GM15510 (cell line): Measurements from ENCODE around the gene AKAP6.

Source experiments
- POLR2A ChIP-seq: IDR thresholded peaks from 3 replicates; pipeline ENCODE4 v1.6.1; 2011; ENCODE audit warnings: borderline replicate concordance; ENCODE audit not compliant: insufficient read length; ENCODE audit errors: extremely low read depth

AKAP6 gene, protein sequence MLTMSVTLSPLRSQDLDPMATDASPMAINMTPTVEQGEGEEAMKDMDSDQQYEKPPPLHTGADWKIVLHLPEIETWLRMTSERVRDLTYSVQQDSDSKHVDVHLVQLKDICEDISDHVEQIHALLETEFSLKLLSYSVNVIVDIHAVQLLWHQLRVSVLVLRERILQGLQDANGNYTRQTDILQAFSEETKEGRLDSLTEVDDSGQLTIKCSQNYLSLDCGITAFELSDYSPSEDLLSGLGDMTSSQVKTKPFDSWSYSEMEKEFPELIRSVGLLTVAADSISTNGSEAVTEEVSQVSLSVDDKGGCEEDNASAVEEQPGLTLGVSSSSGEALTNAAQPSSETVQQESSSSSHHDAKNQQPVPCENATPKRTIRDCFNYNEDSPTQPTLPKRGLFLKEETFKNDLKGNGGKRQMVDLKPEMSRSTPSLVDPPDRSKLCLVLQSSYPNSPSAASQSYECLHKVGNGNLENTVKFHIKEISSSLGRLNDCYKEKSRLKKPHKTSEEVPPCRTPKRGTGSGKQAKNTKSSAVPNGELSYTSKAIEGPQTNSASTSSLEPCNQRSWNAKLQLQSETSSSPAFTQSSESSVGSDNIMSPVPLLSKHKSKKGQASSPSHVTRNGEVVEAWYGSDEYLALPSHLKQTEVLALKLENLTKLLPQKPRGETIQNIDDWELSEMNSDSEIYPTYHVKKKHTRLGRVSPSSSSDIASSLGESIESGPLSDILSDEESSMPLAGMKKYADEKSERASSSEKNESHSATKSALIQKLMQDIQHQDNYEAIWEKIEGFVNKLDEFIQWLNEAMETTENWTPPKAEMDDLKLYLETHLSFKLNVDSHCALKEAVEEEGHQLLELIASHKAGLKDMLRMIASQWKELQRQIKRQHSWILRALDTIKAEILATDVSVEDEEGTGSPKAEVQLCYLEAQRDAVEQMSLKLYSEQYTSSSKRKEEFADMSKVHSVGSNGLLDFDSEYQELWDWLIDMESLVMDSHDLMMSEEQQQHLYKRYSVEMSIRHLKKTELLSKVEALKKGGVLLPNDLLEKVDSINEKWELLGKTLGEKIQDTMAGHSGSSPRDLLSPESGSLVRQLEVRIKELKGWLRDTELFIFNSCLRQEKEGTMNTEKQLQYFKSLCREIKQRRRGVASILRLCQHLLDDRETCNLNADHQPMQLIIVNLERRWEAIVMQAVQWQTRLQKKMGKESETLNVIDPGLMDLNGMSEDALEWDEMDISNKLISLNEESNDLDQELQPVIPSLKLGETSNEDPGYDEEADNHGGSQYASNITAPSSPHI (N-terminal part only)

DNA sequence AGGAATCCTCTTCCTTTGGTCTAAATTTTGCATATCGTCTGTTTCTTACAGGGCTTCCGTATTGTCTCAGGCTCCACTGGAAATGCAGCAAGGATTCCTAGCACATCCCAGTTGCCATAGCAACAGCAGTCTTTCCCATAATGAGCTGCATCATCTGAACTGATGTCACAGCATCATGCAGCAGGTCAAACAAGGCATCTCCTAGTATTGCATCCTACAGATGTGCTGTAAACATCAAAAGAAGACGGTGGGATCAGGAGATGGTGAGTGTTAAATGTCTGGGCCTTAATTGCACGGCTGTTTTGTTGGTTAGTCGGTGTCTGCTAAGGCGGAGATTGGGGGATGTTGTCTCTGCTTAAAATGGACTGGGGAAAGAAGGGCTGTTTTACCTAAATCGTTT, at the start of gene AKAP6:
Gene AKAP6 (plus strand): TSS at position 153 of the 400 bp plus-strand sequence. CDS start 104,196 bp downstream, outside the sequence.
- no peak for TF ChIP-seq POLR2A

DNA sequence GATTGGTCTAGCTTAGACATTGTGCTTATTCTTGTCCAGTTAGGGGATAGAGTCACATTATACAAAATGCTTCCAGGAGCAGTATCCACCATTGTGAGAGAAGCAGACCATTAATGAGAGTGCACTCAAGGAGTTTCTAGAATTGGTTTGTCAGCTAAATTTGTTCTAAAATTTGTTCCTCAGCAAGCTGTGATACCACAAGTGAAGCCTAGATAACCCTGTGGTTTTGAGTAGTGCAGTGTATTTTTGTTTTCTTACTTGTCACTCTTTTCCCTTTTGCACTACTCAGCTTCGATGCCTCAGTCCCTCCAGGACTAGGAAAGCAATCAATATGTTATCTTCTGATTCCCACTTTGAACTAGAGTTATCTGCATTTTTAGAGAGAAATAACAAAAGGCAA, 42.5 kb upstream of the AKAP6 start:
- TF ChIP-seq POLR2A = no peak

DNA sequence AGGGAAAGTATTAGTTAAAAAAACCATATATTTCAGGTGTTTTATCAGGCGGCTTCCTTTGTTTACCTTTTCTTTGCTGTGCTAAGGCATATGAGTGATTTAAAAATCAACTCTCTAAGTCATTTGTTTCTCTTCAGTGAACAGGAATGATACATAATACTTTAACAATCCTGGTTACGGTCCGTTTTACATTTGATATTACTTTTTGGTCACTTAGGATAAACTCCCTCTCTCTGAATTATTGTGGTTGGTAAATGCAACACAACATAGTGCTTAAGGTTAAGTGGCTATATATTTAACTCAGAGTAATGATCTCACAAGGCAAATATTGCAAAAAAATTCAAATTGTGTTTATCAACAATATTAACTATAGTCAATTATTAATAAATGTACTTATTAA, 32.7 kb upstream of the AKAP6 start:
- no peak for TF ChIP-seq POLR2A

DNA sequence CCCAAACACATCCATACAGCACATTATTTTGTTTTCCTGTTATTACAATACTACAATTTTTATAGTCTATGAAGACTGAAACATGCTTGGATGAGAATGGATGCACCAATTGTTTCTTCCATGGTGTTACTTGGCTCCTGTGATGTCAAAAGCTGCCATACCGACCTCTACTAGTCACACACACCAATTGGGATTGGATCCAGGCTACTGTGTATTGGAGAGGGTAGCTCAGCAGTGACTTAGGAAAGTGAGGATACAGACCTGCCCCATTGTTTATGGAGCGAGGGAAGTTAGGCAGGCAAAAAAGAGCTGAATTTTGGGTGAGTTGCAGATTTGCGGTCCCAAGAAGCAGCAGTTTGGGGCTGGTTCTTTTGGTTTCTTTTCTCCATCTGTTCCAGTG, 30.8 kb upstream of the AKAP6 start:
- TF ChIP-seq POLR2A = no peak

DNA sequence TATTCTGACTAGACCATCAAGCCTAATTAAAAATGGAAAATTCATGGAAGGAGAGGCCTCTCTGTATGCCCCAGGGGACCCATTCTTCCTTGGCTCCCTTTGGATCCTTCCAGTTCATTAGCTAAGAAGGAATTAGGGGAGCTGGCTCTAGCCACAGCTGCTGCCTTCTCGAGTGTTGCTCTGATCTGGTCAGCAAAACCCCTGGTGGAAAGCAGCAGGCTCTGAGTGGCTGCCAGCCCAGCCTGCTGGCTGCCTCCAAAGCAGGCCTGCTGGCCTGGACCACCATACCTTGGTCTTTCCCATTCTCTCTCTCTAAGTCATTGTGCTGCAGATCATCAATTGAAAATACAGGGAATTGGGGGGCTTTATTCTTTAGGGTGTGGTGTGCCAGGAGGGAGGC, 29.0 kb upstream of the AKAP6 start:
- no peak for TF ChIP-seq POLR2A

DNA sequence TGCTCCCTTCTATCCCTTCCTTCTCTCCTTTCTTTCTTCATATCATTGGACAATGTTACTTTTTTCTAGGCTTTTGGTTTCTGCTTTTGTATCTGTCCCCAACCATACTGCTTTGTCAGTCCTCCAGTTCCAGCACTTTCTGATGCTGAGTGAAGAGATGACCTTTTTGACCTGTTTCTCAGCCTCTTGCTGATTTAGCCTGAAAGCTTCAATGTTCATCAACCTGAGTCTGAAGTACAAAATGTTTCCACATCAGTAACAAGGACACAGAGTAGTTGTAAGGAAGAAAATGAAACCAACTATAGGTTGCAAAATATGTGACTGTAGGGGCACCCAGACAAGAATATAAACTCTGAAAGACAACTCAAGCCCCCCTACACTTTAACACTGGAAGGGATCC, 25.2 kb upstream of the AKAP6 start:
- no peak for TF ChIP-seq POLR2A

DNA sequence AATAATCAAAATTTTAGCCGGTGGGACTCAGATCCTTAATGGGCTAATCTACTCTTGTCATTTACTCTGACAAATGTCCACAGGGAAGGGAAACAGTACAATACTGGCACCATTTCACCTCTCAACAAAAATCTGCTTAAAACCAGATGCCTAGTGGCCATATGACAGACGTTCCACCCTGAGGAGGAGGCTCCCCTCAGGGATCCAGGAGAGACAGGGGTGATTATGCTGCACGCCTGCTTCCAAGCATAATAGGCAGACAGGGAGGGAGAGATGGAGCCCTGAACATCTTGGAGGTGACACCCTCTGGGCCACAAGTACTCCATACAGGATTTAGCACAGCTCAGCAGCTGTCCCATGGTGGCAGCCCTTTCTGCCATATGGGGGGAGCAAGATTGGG, 24.8 kb upstream of the AKAP6 start:
- no peak for TF ChIP-seq POLR2A

DNA sequence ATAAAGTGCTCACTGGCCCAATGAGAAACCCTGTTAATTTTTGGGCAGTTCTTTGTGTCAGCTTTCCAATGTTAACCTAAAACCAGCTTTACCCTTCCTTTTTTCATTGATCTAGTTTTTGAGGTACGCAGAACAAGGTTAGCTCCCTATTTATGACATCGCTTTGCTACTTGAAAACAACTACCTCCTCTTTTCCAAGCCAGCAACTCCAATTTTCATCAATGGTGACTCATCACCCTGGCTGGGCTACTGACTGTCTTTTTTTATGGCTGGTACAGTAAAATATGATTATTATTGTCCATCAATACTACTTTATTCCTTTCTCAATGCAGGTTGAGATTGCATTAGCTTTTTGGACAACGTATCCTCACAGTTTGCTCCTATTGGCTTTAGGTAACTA, 22.5 kb upstream of the AKAP6 start:
- no peak for TF ChIP-seq POLR2A

DNA sequence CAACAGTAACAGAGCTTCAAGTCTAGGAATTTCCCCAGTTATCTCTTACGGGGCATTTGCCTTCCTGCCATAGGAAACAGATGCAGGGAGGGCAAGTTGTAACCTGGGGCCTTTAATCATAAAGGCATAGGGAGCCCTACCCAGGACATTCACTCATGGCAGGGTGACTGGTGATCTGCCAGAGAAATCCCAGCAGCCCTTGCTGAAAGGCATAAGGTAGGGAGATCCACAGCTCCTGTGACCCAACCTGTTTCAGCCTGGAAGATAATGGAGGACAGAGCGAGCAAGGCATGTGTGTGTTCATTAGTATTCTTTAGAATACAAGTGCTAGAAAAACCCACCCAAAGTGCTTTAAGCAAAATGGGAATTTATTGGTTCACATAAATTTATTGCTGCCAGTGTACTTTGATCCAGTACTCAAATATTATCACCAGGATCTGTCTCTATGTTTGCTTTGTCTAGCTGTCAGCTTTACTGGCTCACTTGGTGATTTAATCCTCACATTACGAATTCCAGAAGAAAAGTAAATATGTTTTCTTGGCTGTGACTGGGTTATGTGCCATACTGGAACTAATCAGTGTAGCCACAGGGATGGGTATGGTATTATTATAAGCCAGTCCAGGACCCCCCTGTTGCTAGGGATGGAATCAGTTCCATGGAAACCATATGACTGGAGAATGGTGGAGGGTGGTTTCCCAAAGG, 21.1 kb upstream of the AKAP6 start:
- TF ChIP-seq POLR2A = no peak

DNA sequence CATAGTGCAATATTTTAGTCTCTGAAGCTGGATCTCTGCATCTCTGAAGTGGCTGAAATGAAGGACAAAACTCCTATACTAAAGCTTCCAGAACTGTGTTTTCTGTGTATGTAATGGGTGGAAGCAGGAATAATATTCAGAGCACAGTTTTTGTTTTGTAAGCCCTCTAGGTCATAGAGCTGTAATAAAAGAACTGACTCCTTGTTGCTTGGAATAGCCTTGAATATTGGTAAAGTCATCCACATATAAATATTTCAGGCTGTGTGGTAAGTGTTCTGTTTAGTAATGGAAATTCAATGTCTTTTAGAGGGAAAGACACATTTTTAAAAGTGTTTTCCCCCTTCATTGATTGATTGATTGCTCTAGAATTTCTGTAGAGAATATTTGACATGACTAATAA, 18.2 kb upstream of the AKAP6 start:
- TF ChIP-seq POLR2A = no peak

DNA sequence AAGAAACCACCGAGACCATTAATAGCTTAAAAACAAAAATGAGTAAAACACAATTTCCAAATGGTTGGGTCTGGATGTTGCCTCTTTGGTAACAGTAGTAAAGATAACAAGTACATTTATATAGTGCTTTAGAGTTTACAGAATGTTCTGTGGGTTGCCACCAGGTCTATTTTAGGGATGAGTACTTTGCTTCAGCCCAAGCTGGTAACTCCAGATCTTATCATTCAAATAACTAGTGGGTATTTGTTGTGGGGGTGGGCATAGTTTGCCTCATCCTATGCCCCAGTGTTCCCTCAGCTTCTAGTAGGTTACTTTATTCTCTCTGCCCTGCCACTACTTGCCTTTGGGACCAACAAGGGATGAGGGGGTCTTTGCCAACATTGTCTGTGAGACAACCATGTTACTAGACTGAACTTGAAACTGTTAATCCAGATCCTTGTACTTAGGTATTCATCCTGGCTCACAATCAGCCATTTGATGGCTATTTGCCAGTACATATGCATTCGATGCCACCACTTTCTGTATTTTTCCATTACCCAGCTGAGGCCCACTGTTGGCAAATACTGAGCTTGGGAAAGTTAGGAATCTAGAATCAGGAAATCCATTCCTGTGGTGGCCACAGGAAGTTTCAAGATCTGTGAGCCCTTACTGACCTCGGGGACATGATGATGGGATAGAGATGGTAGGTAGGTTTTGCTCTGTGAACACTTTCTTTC, 17.6 kb upstream of the AKAP6 start:
- no peak for TF ChIP-seq POLR2A

DNA sequence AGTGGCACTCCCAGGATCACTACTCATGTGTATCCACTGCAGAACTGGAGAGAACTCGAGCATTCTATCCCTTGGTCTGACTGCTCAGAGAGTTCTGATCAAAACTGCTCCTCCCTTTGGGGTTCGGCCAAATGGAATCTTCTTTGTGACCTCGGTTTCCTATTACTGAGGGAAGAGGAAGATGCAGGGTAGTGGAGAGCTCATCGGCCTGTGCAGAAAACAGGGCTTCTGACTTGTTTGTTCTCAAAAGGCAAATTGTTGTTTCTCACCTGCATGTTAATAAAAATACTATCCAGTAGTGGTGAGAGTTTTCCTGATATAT, 17.1 kb upstream of the AKAP6 start:
- no peak for TF ChIP-seq POLR2A

DNA sequence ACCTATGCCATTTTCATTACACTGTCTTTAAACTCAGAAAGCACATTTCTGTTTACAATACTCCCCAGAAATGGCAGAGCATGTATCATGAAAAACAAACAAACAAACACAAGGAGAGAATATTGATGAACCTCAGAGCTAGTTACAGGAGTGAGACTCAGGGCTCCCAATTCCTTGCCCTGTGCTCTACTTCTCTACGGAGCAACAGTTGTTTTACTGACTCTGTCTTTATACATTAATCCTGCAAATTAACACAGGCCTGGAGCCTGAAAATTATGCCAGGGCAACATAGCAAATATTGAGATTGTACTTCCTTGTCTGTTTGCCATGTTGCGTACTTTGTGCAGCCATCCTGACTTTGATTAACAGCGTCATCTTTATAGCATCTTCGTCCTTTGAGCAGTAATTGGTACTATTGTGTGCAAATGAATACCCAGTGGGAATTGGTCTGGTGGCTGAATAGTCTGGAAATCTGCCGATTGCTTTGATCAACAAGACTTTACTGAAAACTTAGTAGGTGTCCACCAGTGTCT, 15.2 kb upstream of the AKAP6 start:
- TF ChIP-seq POLR2A = no peak
